SW 1271 (cell line): ENCODE data around the gene RGS8.

Experiments used
- DNase-seq, 2 experiments: peaks; one replicate each; lab custom pipeline; 2025; lab: John Stamatoyannopoulos, UW

RGS8 gene

DNA sequence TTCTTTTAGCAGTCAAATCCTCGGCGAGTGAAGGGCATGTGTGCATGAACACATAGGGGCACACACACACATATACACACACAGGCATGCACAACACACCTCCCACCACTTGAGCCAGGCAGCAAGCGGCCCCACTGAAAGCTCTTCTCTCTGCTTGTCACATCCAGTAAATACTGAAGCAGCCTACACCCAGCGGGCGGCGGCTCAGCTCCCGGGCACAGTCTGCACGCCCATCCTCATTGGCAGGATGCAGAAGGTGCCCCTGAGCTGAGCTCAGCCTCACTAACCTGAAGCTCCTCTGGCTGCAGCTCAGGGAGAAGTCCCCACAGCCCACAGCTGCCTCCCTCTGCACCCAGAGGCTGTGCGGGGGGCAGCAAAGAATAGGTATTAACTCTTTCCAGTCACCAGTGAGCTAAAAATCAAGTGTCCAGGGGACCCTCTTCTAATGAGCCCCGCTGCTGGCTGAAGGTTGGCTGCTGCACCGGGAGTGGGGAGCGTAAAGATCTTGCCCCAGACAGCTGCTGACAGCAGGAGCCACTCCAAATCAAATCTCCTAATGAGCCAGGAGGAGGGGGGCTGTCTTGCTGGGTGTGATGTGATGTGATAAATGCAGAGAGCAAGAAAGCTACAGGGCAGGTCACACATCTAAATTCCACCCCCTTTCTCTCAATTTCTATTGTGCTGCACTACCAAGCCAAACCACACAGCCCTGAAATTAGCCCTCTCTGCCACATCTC, 12.5 kb downstream of the RGS8 start:
- DNase-seq, result no peak

DNA sequence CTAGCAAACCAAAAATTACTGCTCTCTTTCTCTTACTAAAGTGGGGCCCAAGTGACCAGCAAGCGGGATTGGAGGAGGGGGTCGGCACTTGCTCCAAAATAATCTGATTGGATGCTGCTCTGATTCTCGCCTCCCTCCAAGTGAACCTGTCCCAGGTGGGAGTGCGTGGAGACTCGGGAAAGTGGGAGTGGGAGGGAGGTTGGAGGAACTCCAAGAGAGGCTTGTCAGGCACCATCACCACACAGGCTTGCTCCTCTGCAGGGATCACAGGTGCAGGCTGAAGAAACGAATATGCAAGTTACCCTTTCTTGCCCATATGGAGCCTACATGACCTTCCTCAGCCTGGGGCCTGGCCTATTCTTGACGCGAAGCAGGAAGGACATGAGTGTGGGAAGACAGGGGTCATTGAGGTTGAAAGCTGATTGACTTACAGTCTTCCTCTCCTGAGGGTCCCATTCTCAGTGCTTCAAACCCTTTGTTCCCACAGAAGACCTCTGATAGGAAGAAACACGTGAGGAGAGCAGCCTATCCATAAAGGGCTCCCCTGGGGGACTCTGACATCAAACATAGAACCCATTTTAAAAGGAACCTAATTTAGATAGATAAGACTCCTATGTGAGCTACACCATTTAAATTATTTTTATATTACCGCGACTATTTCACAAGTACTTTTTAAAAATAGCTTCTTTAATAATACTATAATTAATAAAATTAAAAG, 14.2 kb downstream of the RGS8 start:
- no peak for DNase-seq

DNA sequence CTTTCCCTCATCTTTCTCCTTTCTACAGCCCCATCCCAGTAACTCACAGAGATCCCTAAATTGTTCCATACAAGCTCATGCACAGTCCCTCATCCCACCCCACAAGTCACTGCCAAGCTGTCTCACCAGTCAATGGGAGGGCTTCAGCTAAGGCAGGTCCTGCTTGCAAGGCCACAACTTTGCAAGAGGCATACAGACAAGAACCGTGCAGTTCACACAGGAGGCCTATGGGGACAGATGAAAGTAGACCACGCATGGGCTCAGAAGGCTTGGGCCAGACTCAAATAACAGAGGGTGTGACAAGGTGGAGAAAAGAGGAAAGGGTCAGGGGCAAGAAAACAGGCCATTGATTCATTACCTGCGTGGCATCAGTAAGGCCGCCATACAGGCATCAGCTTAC, 15.1 kb downstream of the RGS8 start:
- no peak for DNase-seq

DNA sequence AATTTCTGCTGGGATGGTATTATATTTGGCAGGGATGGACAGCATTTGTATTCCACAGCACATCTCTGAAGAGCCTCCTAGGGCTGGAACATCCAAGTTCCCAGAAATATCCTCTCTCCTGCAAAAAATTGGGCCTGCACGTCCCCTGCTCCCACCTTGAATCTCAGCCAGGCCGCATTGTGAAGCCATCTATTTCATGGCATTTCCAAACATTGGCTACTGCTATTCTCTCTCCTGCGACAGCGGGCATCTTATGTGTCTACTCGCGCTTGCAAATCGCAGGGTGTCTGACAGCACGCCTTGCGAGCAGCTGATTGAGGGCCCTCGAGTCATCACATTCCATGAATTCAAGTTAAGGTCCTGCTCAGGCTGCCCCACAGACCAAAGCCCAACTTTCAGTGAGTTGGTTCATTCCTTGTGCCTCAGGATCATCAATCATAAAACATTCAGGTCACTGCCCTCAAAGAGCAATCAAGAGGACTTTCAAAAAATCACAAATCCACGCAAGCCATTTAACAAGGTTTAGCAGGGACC, 15.8 kb downstream of the RGS8 start:
- no peak for DNase-seq

GRCh38 chr1:182667848-182668505, 16.4 kb downstream of the RGS8 start:
- no peak for DNase-seq

DNA sequence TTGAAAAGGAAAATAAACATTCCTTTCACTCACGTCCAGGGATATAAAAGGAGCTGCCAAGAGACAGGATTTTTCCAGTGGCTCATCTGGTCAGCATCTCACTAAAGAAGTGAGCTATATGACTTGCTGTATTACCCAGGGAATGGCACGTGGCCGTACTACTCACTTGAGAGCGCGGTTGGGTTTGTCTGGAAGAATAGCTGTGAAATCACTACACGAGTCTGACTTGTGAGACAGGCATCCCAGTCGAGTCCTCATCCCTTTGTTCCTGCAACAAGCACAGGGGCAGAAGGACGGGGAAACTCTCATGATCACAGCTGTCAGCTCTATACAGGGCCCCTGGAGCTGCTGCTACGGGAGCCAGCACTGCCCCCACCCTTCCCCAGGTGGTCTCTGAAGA, 17.7 kb downstream of the RGS8 start:
- DNase-seq, result no peak

GRCh38 chr1:182664296-182664695, 20.1 kb downstream of the RGS8 start:
- DNase-seq, result no peak

GRCh38 chr1:182662956-182663355, 21.4 kb downstream of the RGS8 start:
- no peak for DNase-seq

- no peak for DNase-seq
Observed at GRCh38 chr1:182662121-182662890, 22.1 kb downstream of the RGS8 start.

GRCh38 chr1:182658055-182658454, 26.3 kb downstream of the RGS8 start:
- no peak for DNase-seq

DNA sequence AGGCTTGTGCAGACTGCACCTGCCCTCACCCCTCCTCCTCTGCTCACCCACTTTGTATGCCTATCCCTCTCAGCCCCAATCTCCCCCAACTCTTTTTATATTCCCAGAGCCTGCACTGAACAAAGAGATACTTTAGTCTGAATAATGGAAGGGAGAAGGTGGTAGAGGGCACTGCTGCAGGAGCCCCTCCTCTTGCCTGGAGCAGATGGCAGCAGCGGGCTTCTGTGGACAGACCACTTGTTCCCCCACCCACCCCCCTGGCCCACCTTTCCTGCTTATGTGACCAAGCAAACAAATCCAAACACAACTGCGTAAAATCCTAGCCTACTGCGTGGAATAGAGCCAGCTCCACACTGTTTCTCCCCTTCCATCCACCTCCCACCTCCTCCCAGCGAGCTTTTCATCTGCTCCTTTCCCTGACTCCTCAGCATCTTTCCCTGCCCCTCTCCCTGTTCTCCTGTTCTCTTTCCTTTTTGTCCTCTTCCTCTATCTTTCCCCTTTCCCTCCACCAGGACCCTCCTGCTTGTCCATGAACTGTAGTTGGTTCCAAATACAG, 27.5 kb downstream of the RGS8 start:
- DNase-seq, result no peak

GRCh38 chr1:182653986-182654385, 30.4 kb downstream of the RGS8 start:
- DNase-seq, result no peak

DNA sequence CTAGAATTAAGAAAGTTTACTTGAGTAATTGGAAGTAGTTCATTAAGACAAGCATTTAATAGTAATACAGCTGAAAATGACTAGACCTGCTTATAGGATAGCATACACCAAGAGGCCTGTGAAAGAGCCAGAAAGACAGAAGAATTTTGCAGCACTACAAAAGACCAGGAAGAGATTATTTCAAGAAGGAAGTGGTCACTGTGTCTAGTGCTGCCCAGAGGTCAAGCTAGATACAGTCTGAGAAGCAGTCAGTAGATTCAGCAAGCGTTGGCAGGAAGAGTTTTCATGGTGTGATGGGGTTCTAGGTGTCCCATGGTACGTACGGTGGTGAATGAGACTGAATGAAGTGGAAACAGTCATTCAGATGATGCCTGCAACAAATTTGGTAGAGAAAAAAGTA, 31.5 kb downstream of the RGS8 start:
- no peak for DNase-seq

GRCh38 chr1:182651339-182651724, 33.1 kb downstream of the RGS8 start:
- no peak for DNase-seq

DNA sequence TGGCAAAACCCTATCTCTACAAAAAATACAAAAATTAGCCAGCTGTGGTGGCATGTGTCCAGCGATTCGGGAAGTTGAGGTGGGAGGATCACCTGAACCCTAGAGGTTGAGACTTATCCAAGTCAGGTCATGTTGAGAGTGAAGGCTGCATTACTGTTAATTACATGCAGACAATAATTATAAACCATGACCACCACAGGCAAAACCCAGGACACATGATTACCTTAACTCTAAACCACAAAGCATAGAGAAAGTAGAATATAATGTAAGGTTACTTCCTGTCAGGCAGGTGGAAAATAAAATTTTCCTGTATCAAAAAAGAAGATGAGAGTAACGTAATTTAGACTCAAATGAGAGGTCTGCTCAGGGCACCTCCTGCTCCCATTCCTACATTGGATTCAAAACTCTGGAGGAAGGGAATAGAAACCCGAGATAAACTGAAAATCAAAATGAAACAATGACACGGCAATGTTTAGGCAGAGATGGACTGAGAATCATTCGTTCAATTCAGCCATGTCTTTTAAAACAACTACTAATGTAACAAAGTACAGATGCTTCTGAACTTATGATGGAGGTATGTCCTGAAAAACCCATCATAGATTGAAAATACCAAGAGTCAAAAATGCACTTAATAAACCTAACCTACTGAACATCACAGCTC, 33.6 kb downstream of the RGS8 start:
- DNase-seq, result no peak

DNA sequence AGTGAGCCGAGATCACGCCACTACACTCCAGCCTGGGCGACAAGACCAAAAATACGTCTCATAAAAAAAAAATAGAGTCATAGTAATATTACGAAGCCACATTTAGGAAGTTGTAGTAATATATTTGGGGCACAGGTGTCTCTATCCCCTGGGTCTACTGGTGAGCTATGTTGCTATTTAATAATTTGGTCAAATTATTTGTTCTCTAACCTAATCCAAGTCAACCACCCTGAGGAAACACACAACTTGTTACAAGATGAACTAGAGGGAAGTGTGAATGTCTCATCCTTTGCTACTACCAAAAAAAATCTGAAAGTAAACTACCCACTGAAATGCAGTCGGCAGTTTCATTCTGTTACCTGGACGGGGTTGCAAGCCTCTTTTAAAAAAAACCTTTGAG, 35.3 kb downstream of the RGS8 start:
- DNase-seq, result no peak

GRCh38 chr1:182646739-182647138, 37.6 kb downstream of the RGS8 start:
- DNase-seq, result no peak

- DNase-seq, result no peak
Observed at GRCh38 chr1:182644886-182645285, 39.5 kb downstream of the RGS8 start.

GRCh38 chr1:182643699-182644098, 40.7 kb downstream of the RGS8 start:
- no peak for DNase-seq

DNA sequence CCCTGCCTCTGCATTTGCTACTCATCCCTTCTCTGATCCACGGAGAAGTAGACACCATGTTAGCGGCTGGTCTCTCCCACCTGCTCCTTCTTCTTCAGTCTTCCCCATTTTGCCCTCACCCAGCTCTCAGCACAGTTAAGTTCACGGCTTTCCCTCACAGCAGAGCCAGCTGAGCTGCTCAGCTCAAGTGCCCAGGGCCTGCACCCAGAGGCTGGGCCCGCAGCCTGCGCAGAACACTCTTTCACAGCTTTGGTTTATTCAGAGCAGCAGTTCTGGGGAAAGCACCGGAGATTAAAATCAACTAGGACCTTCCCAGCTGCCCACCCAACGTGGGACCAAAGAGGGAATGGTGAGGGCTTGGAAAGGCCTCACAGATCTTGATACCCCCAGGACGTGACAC, 41.9 kb downstream of the RGS8 start:
- no peak for DNase-seq

GRCh38 chr1:182641561-182641960, 42.8 kb downstream of the RGS8 start:
- no peak for DNase-seq
